ENCODE results near the gene NRAP. TPM values are rescaled to one million over a fixed set of nuclear protein-coding genes. Genes with fewer than 3 reads are reported as not detected.

The NRAP gene
- total RNA-seq, 1 donor from 2014 or later, result not detected

DNA sequence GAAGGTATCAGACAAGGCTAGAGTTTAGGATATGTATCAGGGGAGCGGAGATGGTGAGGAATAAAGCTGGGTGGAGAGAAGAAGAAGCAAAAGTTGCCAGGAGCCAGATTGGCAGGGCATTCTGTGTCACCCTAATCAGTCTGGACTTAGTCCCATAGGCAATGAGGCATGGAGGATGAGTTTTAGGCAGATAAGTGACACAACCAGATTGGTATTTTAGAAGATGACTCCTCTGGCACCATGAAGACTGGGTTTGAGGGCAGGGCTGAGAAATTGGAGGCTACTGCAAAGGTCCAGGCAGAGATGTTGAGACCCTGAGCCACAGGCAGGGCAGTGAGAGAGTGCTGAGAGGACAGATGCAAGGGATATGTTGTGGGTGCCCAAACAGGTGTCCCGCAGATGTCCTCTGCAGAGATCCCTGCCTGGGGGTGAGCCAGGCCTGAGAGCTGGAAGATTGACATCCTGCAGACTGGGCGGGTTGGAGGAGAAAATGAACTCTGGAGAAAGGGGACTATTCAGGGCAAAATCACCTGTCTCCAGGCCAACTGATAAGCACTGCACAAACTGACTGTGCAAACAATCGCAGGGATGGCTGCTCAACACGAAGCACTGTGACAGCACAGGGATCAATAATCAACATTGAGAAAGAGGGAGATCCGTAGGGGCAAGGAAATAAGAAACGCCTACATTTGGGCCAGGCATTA lies 122.8 kb downstream of the NRAP start:
- no peak for DNase-seq (ENCODE audit: low spot score)
- no peaks in the 10 kb centered on the region for H3K36me3 Mint-ChIP-seq

DNA sequence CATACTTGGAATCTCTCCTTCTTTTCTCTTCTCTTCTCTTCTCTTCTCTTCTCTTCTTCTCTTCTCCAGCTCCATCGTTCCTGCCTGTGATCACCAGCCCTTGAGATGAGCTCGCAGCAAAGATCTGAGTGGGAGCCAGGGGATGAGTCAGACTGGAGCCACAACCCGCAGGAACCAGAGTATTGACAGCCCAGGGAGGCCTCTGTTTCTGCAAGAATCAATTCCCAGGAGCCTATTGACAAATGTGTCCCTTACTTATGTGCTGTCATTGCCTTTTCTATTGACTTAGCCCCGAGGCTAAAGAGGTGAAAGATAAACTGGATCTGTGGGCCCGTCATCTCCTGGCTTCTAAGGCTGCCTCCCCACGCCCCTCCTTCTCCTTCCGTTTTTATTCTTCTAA lies 124.1 kb downstream of the NRAP start:
- Histone ChIP-seq H3F3A (ENCODE audit: low read depth) (no peaks in the 10 kb centered on the region), H3K27ac (no peak overlapping the region), H4K20me1 (ENCODE audit: low read depth) (no peaks in the 10 kb centered on the region), H3K79me2 (ENCODE audit: low read depth) (no peaks in the 10 kb centered on the region), H2AFZ (replicated peaks) (no peak overlapping the region), H3K4me1 (no peaks in the 10 kb centered on the region), H3K4me2 (no peak overlapping the region), H3K4me3 (no peak overlapping the region), H3K27me3 (peaks cover 4% of the 10 kb centered on the region), H3K36me3 (no peaks in the 10 kb centered on the region), H3K9ac (no peak overlapping the region), H3K9me3 (ENCODE audit: low read depth) (no peaks in the 10 kb centered on the region)
- Mint-ChIP-seq H3K4me3 (no peak overlapping the region), H3K36me3 (no peaks in the 10 kb centered on the region), H3K27ac (no peak overlapping the region), H3K9me3 (no peaks in the 10 kb centered on the region), H3K27me3 (ENCODE audit: insufficient read depth, low read depth) (peaks cover 9% of the 10 kb centered on the region), H3K4me1 (no peaks in the 10 kb centered on the region)
- no peak for DNase-seq (ENCODE audit: low spot score)
- no peak for TF ChIP-seq EZH2 (IDR thresholded peaks at IDR 0.05)
- no peak for TF ChIP-seq EZH2phosphoT487 (IDR thresholded peaks at IDR 0.05)
- no peak for TF ChIP-seq CTCF (IDR thresholded peaks at IDR 0.05)

More for the DNA sequence above, 122.8 kb downstream of the NRAP start:
- H3K9ac ChIP-seq, result no peak overlapping the region
- H3F3A ChIP-seq (ENCODE audit: low read depth), result no peaks in the 10 kb centered on the region
- TF ChIP-seq CTCF (IDR thresholded peaks at IDR 0.05) (no peak), EZH2phosphoT487 (IDR thresholded peaks at IDR 0.05) (no peak)
- H3K4me3 ChIP-seq, result no peak overlapping the region
- no peaks in the 10 kb centered on the region for H4K20me1 ChIP-seq (ENCODE audit: low read depth)
- Mint-ChIP-seq H3K4me3 (no peak overlapping the region), H3K27ac (no peak overlapping the region), H3K27me3 (ENCODE audit: insufficient read depth, low read depth) (peaks cover 9% of the 10 kb centered on the region), H3K9me3 (no peaks in the 10 kb centered on the region), H3K4me1 (no peaks in the 10 kb centered on the region)
- H3K4me2 ChIP-seq, result no peak overlapping the region
- H3K27me3 ChIP-seq, result peaks cover 4% of the 10 kb centered on the region
- no peaks in the 10 kb centered on the region for H3K79me2 ChIP-seq (ENCODE audit: low read depth)
- H2AFZ ChIP-seq (replicated peaks), result no peak overlapping the region
- no peak overlapping the region for H3K27ac ChIP-seq
- H3K36me3 ChIP-seq, result no peaks in the 10 kb centered on the region
- H3K9me3 ChIP-seq (ENCODE audit: low read depth), result no peaks in the 10 kb centered on the region
- no peaks in the 10 kb centered on the region for H3K4me1 ChIP-seq

Other genes with a start within 250 kb of the NRAP start
- not detected in 2 replicates for gene HABP2, start 111.0 kb downstream of the NRAP start, total RNA-seq (ENCODE audit: low replicate concordance)
- 17.8 and 18.9 TPM in 2 replicates for gene CASP7, start 15.9 kb upstream of the NRAP start, total RNA-seq (ENCODE audit: low replicate concordance)
- not detected in 2 replicates for gene PLEKHS1, start 87.6 kb upstream of the NRAP start, total RNA-seq (ENCODE audit: low replicate concordance)
- 24.0 and 35.9 TPM in 2 replicates for gene DCLRE1A, start 190.0 kb upstream of the NRAP start, total RNA-seq (ENCODE audit: low replicate concordance)
- gene NHLRC2, start 190.6 kb upstream of the NRAP start, total RNA-seq (ENCODE audit: low replicate concordance), result 38.0 and 47.6 TPM in 2 replicates